ENCODE measurements around the gene GPR39. TPM values are rescaled to one million over a fixed set of nuclear protein-coding genes. Genes with fewer than 3 reads are reported as not detected.

GPR39 gene
- total RNA-seq, 2 experiments from 2014 or later = 0.13 TPM; not detected in 1

- no TSS peak for BruUV-seq (replicated peaks)
- Histone ChIP-seq H3K79me2 (ENCODE audit: insufficient read depth, low read depth, low read length) (no peaks in the 10 kb centered on the region), H3K9me3 (ENCODE audit: low read length) (no peaks in the 10 kb centered on the region), H3K4me3 (ENCODE audit: low read depth, low read length, poor library complexity, severe bottlenecking) (no peak overlapping the region), H3K9me2 (ENCODE audit: insufficient read depth, low read length) (no peaks in the 10 kb centered on the region), H4K20me1 (ENCODE audit: insufficient read depth, low read length) (no peaks in the 10 kb centered on the region), H3K4me2 (ENCODE audit: low read length) (no peak overlapping the region), H3K27ac (ENCODE audit: low read depth, low read length, poor library complexity, severe bottlenecking) (no peak overlapping the region), H3K36me3 (ENCODE audit: insufficient read depth, low read length) (no peaks in the 10 kb centered on the region), H2AFZ (ENCODE audit: low read length) (no peak overlapping the region), H3K4me1 (ENCODE audit: insufficient read depth, low read length, poor library complexity, severe bottlenecking) (no peaks in the 10 kb centered on the region)
- DNase-seq (ENCODE audit: low spot score) = no peak
- intact Hi-C loops (cut with micrococcal nuclease; ENCODE audit: unreplicated experiment) = no loop called here
- CTCF ChIA-PET (ENCODE audit: unreplicated experiment) = no interaction called here
- POLR2A ChIA-PET = no interaction called here
- no peak for TF ChIP-seq EZH2phosphoT487 (IDR thresholded peaks at IDR 0.05; ENCODE audit: borderline replicate concordance, low read depth, low read length)
- no peak for TF ChIP-seq CTCF (conservative IDR thresholded peaks at IDR 0.05; ENCODE audit: low read length)
These were observed 149.8 kb downstream of the GPR39 start for GRCh38 chr2:132566379-132566778.

DNA sequence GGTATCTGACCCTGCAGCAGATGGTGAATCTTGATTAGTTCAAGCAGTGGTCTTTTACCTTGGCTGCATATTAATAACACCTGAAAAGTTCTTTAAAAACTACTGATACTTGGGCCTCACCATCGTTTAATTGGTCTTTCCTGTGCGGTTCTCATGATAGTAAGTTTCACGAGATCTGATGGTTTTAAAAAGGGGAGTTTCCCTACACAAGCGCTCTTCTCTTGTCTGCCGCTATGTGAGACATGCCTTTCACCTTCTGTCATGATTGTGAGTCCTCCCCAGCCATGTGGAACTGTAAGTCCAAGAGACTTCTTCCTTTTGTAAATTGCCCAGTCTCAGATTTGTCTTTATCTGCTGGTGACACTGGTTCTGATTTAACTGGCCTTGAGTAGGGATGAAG lies 151.1 kb downstream of the GPR39 start:
- Histone ChIP-seq H3K9me2 (ENCODE audit: insufficient read depth, low read length) (no peaks in the 10 kb centered on the region), H3K36me3 (ENCODE audit: insufficient read depth, low read length) (no peaks in the 10 kb centered on the region), H3K27ac (ENCODE audit: low read depth, low read length, poor library complexity, severe bottlenecking) (no peak overlapping the region), H4K20me1 (ENCODE audit: insufficient read depth, low read length) (no peaks in the 10 kb centered on the region), H3K9me3 (ENCODE audit: low read length) (no peaks in the 10 kb centered on the region), H3K4me2 (ENCODE audit: low read length) (no peak overlapping the region), H3K79me2 (ENCODE audit: insufficient read depth, low read depth, low read length) (no peaks in the 10 kb centered on the region), H2AFZ (ENCODE audit: low read length) (no peak overlapping the region), H3K4me3 (ENCODE audit: low read depth, low read length, poor library complexity, severe bottlenecking) (no peak overlapping the region), H3K4me1 (ENCODE audit: insufficient read depth, low read length, poor library complexity, severe bottlenecking) (no peaks in the 10 kb centered on the region)
- ChIA-PET POLR2A (no interaction called here), CTCF (ENCODE audit: unreplicated experiment) (no interaction called here)
- no peak for TF ChIP-seq CTCF (conservative IDR thresholded peaks at IDR 0.05; ENCODE audit: low read length)
- no peak for TF ChIP-seq EZH2phosphoT487 (IDR thresholded peaks at IDR 0.05; ENCODE audit: borderline replicate concordance, low read depth, low read length)
- intact Hi-C loops (cut with micrococcal nuclease; ENCODE audit: unreplicated experiment) = no loop called here
- DNase-seq (ENCODE audit: low spot score) = no peak
- no TSS peak for BruUV-seq (replicated peaks)

GRCh38 chr2:132568656-132569055 lies 152.1 kb downstream of the GPR39 start:
- Histone ChIP-seq H3K79me2 (ENCODE audit: insufficient read depth, low read depth, low read length) (no peaks in the 10 kb centered on the region), H3K36me3 (ENCODE audit: insufficient read depth, low read length) (no peaks in the 10 kb centered on the region), H3K4me1 (ENCODE audit: insufficient read depth, low read length, poor library complexity, severe bottlenecking) (no peaks in the 10 kb centered on the region), H3K9me3 (ENCODE audit: low read length) (no peaks in the 10 kb centered on the region), H3K27ac (ENCODE audit: low read depth, low read length, poor library complexity, severe bottlenecking) (no peak overlapping the region), H4K20me1 (ENCODE audit: insufficient read depth, low read length) (no peaks in the 10 kb centered on the region), H3K9me2 (ENCODE audit: insufficient read depth, low read length) (no peaks in the 10 kb centered on the region), H3K4me3 (ENCODE audit: low read depth, low read length, poor library complexity, severe bottlenecking) (no peak overlapping the region), H2AFZ (ENCODE audit: low read length) (no peak overlapping the region), H3K4me2 (ENCODE audit: low read length) (no peak overlapping the region)
- BruUV-seq (replicated peaks) = no TSS peak
- no peak for DNase-seq (ENCODE audit: low spot score)
- TF ChIP-seq EZH2phosphoT487 (IDR thresholded peaks at IDR 0.05; ENCODE audit: borderline replicate concordance, low read depth, low read length) (no peak), CTCF (conservative IDR thresholded peaks at IDR 0.05; ENCODE audit: low read length) (no peak)
- intact Hi-C loops (cut with micrococcal nuclease; ENCODE audit: unreplicated experiment) = no loop called here
- ChIA-PET POLR2A (interaction anchor here (0.6 kb wide), 1 partner anchor 170 kb away, joined by 4 read pairs; no protein-coding TSS in a partner anchor), CTCF (ENCODE audit: unreplicated experiment) (no interaction called here)
